Panc1 (cell line): ENCODE measurements around the gene LGI4. TPM values are rescaled to one million over a fixed set of nuclear protein-coding genes. Genes with fewer than 3 reads are reported as not detected.

Source experiments
- ATAC-seq: fragments of 200-7000 bp; cut with Tn5 transposase; 2 replicates; pipeline ENCODE4 v1.9.1; 2020; ENCODE audit warnings: mild to moderate bottlenecking, moderate library complexity
- BruUV-seq: library from RNA; stranded (reverse); fragments of 400-500 nt; replicated peaks from 2 replicates; lab custom pipeline; 2021; lab: Mats Ljungman, UMichigan
- CTCF ChIA-PET: fragments of 300-600 bp; sonication (Branson Sonifier 250); formaldehyde crosslinking; loops from one replicate; lab custom pipeline; 2022; ENCODE audit warnings: antibody characterized with exemption; lab: Charles Lee
- POLR2A ChIA-PET: fragments of 300-600 bp; sonication (Branson Sonifier 250); formaldehyde crosslinking; loops from one replicate; lab custom pipeline; 2022; ENCODE audit warnings: antibody characterized with exemption; lab: Charles Lee
- DNase-seq: peaks from one replicate; pipeline ENCODE4 v3.0.0-alpha.2; 2010; ENCODE audit warnings: low read depth, low spot score
- H3K27ac ChIP-seq: 2 replicates; pipeline ENCODE4 v1.5.1; 2011; ENCODE audit warnings: mild to moderate bottlenecking, low read length, inconsistent platforms
- H3K27me3 ChIP-seq: fragments of 200-500 bp; sonication (Bioruptor generic); 2 replicates; pipeline ENCODE4 v1.6.0; 2014; ENCODE audit warnings: low read length, inconsistent platforms; ENCODE audit not compliant: control insufficient read depth, insufficient read depth
- H3K36me3 ChIP-seq: fragments of 200-500 bp; sonication (Bioruptor generic); 2 replicates; pipeline ENCODE4 v1.5.1; 2014; ENCODE audit warnings: inconsistent platforms, mild to moderate bottlenecking, low read length, moderate library complexity; ENCODE audit not compliant: control insufficient read depth, insufficient read depth
- H3K4me1 ChIP-seq: 2 replicates; pipeline ENCODE4 v1.5.1; 2011; ENCODE audit warnings: inconsistent platforms, mild to moderate bottlenecking, low read length, moderate library complexity; ENCODE audit not compliant: control insufficient read depth, insufficient read depth
- H3K4me3 ChIP-seq, 2 experiments: 2 replicates each; pipeline ENCODE4 v1.5.1; 2011 to 2012; ENCODE audit warnings: low read depth in 2 of 2, low read length in 2 of 2, mild to moderate bottlenecking in 2 of 2, inconsistent platforms in 1 of 2, moderate library complexity in 1 of 2
- H3K9me3 ChIP-seq: fragments of 200-500 bp; sonication (Bioruptor generic); 2 replicates; pipeline ENCODE4 v1.5.1; 2014; ENCODE audit warnings: low read depth, mild to moderate bottlenecking, inconsistent platforms, low read length, moderate library complexity; ENCODE audit not compliant: control insufficient read depth, insufficient read depth
- CTCF ChIP-seq: fragments of 450-650 bp; IDR thresholded peaks from 2 replicates; pipeline ENCODE4 v1.5.1; 2017; ENCODE audit warnings: mild to moderate bottlenecking
- POLR2AphosphoS5 ChIP-seq: IDR thresholded peaks from 2 replicates; pipeline ENCODE4 v1.6.1; 2012; ENCODE audit warnings: mild to moderate bottlenecking, low read depth, low read length, moderate library complexity
- REST ChIP-seq, 2 experiments: IDR thresholded peaks; 2 replicates each; pipeline ENCODE4 v1.6.1; 2011 to 2012; ENCODE audit warnings: low read depth in 2 of 2, control low read depth in 1 of 2, low read length in 1 of 2, mild to moderate bottlenecking in 1 of 2, moderate library complexity in 1 of 2; ENCODE audit not compliant: insufficient read depth in 1 of 2
- SIN3A ChIP-seq: IDR thresholded peaks from 2 replicates; pipeline ENCODE4 v1.6.1; 2012; ENCODE audit warnings: low read depth, mild to moderate bottlenecking, low read length, moderate library complexity, borderline replicate concordance; ENCODE audit not compliant: insufficient read depth
- TCF7L2 ChIP-seq: IDR thresholded peaks from 2 replicates; pipeline ENCODE4 v1.6.1; 2011; ENCODE audit warnings: mild to moderate bottlenecking, low read depth, low read length, inconsistent platforms
- in situ Hi-C: cut with HindIII; loops from 2 replicates; pipeline ENCODE4 v1.10.0; 2016; ENCODE audit warnings: low sequenced_read_pairs, low pct_unique_long_range_greater_than_20kb
- intact Hi-C: fragments of 100-400 bp; cut with micrococcal nuclease; formaldehyde crosslinking; loops from one replicate; pipeline ENCODE4 v1.10.0; 2022; ENCODE audit not compliant: unreplicated experiment
- total RNA-seq: library from RNA; stranded (reverse); gene quantifications from one replicate; pipeline ENCODE4 v1.2.1, GENCODE V29; 2021; ENCODE audit not compliant: unreplicated experiment

The LGI4 gene
- total RNA-seq, 1 experiment from 2014 or later = 0.18 TPM

- in situ Hi-C loops = no loop called here
- ATAC-seq (no peak), DNase-seq (no peak)
- Histone ChIP-seq H3K4me3 (no peak overlapping the region), H3K4me1 (peaks cover 8% of the 10 kb centered on the region), H3K36me3 (no peaks in the 10 kb centered on the region), H3K27ac (no peak overlapping the region), H3K9me3 (no peaks in the 10 kb centered on the region), H3K27me3 (no peaks in the 10 kb centered on the region)
- ChIA-PET CTCF (no interaction called here), POLR2A (no interaction called here)
- intact Hi-C loops = no loop called here
- no TSS peak for BruUV-seq
- TF ChIP-seq TCF7L2 (no peak), SIN3A (no peak), REST (IDR thresholded peaks at IDR 0.05; ENCODE audit: insufficient read depth in 1 of 2, low read depth in 2 of 2, low read length in 1 of 2) (no peak), POLR2AphosphoS5 (no peak), CTCF (no peak)
These were observed 48.9 kb downstream of the LGI4 start for GRCh38 chr19:35085947-35086346.

GRCh38 chr19:35084509-35084762, 50.4 kb downstream of the LGI4 start:
- CTCF ChIA-PET = no interaction called here
- no peak for DNase-seq
- H3K9me3 ChIP-seq = no peaks in the 10 kb centered on the region
- in situ Hi-C loops = no loop called here
- H3K27ac ChIP-seq = no peak overlapping the region
- H3K27me3 ChIP-seq = no peaks in the 10 kb centered on the region
- POLR2A ChIA-PET = no interaction called here
- no peaks in the 10 kb centered on the region for H3K4me1 ChIP-seq
- TF ChIP-seq TCF7L2 = no peak
- TF ChIP-seq POLR2AphosphoS5 = no peak
- no peak overlapping the region for H3K4me3 ChIP-seq
- H3K36me3 ChIP-seq = no peaks in the 10 kb centered on the region
- intact Hi-C loops = no loop called here
- no peak for ATAC-seq
- BruUV-seq = no TSS peak

GRCh38 chr19:35083691-35084508, 51.0 kb downstream of the LGI4 start:
- no peak overlapping the region for H3K27ac ChIP-seq
- no peak overlapping the region for H3K4me3 ChIP-seq
- CTCF ChIA-PET = no interaction called here
- H3K9me3 ChIP-seq = no peaks in the 10 kb centered on the region
- no peak for DNase-seq
- H3K27me3 ChIP-seq = no peaks in the 10 kb centered on the region
- no TSS peak for BruUV-seq
- intact Hi-C loops (no loop called here), in situ Hi-C loops (no loop called here)
- no peak for ATAC-seq
- POLR2A ChIA-PET = no interaction called here
- H3K4me1 ChIP-seq = no peaks in the 10 kb centered on the region
- no peaks in the 10 kb centered on the region for H3K36me3 ChIP-seq
- TF ChIP-seq SIN3A = no peak
- TF ChIP-seq CTCF = no peak
- no peak for TF ChIP-seq TCF7L2
- TF ChIP-seq POLR2AphosphoS5 = no peak
- no peak for TF ChIP-seq REST (IDR thresholded peaks at IDR 0.05; ENCODE audit: insufficient read depth in 1 of 2, low read depth in 2 of 2, low read length in 1 of 2)
